CMK (cell line): ENCODE data around the gene PCSK6.
A peak's percentile ranks its signal among the peaks of the same experiment; 100 is the strongest.

Experiments
- DNase-seq: peaks from one replicate; pipeline ENCODE4 v3.0.0-alpha.2; 2010; ENCODE audit warnings: low read depth

PCSK6 gene

DNA sequence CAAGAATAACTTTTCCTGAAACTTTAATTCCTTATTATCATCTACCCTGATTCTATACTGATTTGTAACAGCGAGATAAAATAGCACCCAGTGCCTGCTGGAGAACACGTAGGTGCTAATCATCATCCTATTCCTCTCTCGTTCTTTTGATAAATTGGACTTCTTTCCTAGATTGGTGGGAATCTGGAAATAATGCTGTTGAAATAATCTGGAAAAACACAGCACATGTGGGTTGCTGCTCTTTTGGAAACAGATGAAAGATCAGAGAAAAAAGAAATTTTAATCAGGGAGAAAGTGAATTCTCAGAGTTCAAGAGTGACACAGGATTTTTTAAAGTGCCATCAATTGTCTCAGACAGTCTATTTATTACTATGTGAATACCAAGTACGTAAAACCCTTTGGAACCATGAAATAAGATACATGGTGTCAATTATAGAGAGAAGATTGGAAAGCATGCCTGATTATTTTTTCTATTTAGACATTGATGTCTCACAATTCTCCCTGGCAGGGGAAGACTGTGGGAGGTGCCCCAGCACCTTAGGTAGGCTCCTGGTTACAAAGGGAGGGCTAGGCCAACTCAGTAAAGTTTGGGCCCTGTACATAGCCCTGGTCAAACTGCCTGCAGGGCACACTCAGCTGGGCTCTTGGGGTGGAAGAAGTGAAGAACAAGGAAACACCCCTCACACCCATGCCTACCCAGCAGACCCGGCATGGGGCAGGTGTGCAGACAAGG lies 134.4 kb downstream of the PCSK6 start:
- DNase-seq, result no peak

- DNase-seq, result no peak
Measured at GRCh38 chr15:101353240-101353639, 136.3 kb downstream of the PCSK6 start.

- no peak for DNase-seq
Measured at GRCh38 chr15:101351736-101352135, 137.8 kb downstream of the PCSK6 start.

DNA sequence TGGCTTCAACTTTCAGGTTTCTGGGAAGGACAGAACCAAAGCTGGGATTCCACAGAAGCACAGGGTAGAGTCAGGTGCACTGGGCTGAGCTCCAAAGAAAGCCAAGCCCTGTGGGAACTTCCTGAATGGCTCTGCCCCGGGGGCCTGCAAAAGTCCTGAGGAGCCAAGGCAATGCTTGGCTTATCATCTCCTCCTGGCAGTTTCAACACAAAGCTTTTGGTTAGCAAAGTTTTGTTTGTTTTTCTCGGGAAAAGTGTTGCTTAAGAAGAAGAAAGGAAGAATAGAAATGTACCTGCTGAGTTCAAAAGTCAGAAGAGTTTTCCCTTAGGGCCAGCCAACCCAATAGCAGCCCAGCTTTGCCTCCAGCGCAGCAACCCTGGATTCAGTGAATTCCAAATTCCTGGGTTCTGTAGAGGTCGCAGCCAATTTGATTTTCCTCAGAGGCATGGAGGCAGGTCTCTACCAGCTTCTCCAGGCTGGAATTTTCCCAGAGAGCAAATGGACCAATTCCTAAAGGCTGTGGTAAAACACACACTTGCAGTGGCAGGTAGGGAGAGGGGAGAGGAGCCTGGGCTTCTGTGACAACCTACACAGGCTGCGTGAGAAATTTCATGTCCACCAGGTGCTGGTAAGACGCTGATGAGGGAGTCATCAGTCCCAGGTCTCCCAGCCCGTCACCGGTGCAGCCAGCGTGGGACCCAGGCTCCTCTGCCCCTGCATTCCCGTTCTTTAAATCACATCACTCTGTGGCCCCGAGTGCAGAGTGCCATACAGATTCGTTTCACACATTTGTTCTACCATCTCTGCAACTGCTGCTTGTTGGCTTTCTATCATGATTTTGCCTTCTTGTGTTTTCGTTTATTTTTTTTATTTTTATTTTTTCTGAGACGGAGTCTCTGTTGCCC lies 140.2 kb downstream of the PCSK6 start:
- no peak for DNase-seq

- DNase-seq, result no peak
Measured at GRCh38 chr15:101348643-101349042, 140.9 kb downstream of the PCSK6 start.

DNA sequence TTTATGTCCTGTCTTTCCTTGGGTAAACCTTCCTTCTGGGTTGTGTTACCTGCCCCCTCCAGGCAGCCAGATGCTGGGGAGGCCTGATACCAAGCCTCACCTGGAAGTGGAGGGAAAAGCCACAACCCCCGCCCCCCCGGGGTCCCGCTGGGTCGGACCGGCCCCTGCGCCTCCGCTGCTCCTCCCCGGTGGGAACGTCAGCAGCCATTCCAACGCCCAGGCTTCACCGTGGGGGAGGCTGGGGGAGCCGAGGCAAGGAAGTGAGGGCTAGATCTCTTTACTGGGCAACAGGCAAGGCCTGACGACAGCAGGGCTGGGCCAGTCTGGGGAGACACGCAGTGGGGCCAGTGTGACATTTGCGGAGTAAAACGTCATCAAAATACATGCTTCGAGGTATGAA lies 141.5 kb downstream of the PCSK6 start:
- no peak for DNase-seq

DNA sequence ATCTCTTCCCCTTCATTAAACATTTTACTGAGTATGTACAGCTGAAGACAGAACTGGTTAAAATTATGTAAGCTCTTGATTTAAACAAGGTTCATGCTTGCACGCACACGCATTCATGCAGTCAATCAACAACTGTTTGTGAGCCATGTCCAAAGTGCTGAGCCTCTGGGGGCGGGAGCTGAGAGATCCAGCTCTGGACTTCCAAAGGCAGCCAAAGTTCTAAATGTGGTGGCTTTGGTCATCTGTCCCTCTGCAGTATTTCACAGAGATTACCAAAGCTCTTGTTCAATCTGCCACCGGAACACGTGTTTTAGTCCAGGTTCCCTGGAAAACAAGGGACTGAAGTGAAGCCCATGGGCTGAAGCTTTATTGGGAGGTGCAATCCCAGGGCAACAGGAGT lies 142.1 kb downstream of the PCSK6 start:
- no peak for DNase-seq

DNA sequence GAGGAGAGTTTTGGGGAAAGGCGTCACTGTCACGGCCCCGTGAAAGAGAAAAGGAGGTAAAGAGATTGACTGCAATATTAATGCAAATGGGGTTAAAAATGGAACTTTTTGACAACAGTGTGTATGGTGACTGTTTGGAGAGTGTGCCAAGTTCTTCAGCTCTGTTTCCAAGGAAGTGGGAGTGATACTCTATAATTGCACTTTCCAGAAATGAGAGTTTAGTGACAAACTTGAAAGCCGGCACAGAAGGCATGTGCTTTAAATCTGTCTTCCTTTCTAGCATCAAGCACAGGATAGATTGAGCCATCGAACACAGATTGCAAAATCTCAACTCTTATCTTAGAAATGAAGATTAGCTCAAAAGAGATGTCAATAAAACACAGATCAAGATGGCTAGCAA lies 142.6 kb downstream of the PCSK6 start:
- no peak for DNase-seq

- no peak for DNase-seq
Measured at GRCh38 chr15:101342056-101342455, 147.5 kb downstream of the PCSK6 start.

- no peak for DNase-seq
Measured at GRCh38 chr15:101338502-101339057, 150.9 kb downstream of the PCSK6 start.

GRCh38 chr15:101337976-101338375 lies 151.5 kb downstream of the PCSK6 start:
- no peak for DNase-seq

GRCh38 chr15:101333907-101334789 lies 155.4 kb downstream of the PCSK6 start:
- peak; percentile 56 for DNase-seq

GRCh38 chr15:101332061-101332467 lies 157.4 kb downstream of the PCSK6 start:
- no peak for DNase-seq

- no peak for DNase-seq
Measured at GRCh38 chr15:101329867-101330380, 159.6 kb downstream of the PCSK6 start.

DNA sequence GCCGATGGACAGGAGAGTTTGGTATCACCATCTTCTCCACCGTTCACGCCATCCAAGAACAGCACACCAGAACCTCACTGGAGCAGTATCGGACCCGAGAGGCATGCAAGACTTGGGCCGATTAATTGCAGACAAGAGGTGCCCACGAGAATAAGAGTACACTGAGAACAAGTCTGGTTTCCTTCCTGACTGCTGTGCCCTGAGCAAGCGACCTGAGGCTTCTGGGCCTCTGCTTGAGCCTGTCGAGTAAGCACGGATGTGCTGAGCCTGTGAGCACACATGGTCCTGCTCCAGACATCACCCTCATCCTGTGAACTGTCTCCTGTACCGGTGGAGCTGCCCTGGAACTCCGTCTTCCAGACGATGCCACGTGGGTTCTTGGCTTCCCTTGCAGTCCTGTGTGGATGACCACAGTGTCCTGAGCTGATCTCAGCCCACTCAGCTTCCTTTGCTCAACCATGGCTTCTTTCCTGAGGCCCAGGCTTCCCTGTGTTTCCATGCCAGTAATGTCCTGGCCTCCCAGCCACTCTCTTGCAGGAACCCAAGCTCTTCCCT lies 160.1 kb downstream of the PCSK6 start:
- DNase-seq, result no peak

DNA sequence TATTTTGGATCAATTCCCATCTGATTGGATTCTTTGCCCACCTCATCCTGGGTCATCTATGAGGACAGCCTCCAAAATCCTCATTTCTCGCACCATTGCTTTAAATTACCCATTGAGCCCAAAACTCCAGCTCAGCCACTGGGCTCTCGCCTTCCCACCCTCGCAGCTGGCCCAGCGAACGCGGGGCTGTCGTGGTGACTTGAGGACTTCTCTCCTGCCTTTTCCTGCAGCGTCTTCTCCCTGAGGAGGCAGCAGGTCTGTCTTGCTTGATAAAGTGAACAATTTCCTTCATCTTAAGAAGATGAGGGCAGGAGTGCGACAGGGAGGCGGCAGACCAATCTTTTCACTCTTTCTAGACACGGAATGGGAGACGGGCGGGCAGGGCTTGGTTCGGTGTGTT lies 161.5 kb downstream of the PCSK6 start:
- DNase-seq, result no peak

DNA sequence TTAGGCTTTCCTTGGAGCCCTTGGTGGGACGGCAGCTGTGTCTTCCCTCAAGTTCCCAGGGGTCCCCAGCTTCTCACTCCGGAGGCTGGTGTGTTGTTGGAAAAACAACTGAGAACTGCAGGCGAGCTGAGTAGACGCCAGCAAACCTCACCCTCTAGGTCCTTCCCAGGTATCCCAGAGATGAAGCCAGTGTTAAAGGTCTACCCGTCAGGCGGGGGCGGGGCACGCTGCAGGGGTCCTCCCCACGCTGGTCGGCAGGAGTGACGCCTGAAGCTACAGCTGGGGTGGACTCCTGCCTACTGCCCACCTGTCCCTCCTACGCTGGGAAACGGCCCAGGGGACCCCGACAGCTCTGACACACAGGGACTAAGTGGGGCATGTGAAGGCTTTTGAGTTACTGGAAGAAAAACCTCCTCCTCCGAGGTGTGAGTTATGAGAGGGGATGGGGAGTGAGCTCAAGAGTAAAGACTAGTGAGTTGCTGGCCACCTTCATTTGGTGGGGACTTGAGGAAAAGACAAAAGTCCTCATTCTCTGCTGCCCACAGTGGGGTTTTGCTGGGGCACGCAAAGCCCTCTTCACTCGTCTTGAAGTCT lies 162.3 kb downstream of the PCSK6 start:
- DNase-seq, result no peak

DNA sequence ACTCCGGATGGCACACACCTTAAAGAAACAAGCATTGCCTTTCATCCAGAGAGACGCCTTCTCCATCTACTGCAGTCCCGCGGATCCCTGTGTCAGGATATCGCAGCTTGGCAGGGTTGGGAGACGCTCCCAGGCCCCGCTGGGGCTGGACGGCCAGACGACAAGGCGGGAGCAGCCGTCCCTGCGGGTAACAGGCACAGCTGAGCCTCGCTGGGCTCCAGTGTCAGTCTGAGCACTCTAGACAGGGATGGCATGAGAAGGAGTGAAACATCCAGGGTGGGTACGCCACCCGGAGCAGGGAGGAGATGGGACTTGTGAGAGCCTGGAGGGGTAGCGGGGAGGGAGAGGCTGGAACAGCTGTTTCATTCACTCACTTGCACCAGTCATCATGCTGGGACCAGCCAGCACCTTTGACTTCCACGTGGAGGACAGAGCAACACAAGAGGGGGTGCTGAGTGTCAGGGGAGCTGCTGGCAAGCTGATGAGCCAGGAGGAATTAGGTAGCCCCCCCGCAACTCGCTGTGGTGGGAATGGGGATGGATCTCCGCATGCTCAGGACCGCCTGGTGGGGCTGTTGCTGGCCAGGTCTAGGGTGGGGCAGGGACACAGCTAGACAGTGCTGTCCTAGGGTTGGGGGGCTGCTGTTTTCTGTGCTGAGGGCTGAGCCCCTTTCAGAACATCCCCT lies 162.9 kb downstream of the PCSK6 start:
- no peak for DNase-seq

DNA sequence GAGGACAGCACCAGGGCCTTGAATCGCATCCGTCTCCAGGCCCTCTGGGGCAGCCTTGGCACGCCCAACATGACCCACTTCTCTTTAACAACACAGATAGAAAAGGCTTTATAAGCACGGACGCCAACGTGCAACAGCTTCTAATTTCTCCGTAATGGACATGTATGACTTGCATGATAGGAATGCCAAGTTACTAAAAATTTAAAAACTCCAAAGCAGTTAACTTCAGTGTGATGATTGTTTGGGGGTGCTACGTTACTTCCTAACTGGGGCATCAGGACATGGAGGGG lies 163.5 kb downstream of the PCSK6 start:
- DNase-seq, result no peak

DNA sequence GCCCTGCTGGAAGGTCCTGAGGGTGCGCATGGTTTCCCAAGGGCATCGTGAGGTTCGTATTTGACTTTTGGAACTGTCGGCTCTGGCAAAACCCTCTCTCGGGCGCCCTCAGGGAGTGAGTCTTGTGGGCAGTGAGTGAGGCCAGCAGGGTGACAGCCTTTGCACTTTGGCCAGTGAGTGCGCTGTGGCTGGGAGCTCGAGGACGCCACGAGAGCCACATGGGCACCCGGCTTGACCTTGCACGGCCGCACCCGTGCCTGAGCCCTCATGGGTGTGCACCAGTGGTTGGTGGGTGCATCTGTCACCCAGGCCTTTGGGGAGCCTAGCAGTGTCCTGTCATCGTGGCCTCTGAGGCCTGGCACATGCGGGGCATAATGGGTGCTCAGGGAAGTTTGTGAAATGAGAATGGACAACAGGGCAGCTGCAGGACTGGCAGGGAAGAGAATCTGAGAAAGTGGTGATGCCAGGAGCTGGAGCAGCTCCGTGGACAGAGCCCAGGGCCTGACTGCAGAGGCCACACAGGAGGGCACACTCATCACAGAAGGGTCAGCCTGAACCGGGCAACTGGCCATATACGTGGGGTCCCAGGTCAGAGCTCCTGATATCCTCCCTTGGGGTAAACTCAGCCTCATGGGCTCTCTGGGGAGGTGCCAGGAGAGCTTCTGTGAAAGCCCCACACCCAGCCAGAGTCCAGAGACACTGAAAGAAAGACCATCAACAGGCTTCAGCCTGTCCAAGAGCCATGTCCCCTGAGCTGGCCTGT lies 164.1 kb downstream of the PCSK6 start:
- no peak for DNase-seq
